ENCODE results near the gene IL31. TPM values are rescaled to one million over a fixed set of nuclear protein-coding genes. Genes with fewer than 3 reads are reported as not detected.

The IL31 gene
- total and polyA plus RNA-seq, 2 donors (not counting 3 experiments of a cell fraction or from before 2014, with no cell fraction given): not detected

DNA sequence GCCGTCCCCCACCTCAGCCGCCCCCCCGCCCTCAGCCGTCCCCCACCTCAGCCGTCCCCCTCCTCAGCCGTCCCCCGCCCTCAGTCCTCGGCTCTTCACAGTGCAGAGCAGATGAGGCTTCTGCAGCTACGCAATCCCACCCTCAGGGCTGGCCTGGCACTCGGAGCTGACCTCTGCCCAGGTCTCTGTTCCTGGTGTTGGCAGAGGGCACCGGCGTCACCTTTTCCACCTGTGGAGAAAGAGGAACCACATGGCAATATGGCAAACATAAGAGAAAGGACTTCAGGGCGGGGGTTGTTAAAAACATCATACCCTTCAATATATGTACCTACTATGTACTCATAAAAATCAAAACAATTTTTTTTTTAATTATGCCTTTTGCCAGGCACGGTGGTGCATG lies 49.7 kb downstream of the IL31 start:
- CTCF ChIA-PET: interaction anchor here (1.1 to 6.2 kb wide), 13 partner anchors 13 to 208 kb away, joined by 3 to 156 read pairs (median 8); partner anchors contain the start of gene MLXIP
- H3K9me3 ChIP-seq (replicated peaks; ENCODE audit: control insufficient read depth, insufficient read depth, low read length): no peaks in the 10 kb centered on the region
- POLR2A ChIA-PET: no interaction called here
- TF ChIP-seq JUN (IDR thresholded peaks at IDR 0.05; ENCODE audit: borderline replicate concordance, insufficient read depth, insufficient read length, low read depth): no peak
- no peak for TF ChIP-seq CTCF (IDR thresholded peaks at IDR 0.05; ENCODE audit: extremely low read depth in 1 of 2, insufficient read depth in 1 of 2, low read depth in 1 of 2, low read length in 2 of 2)
- TF ChIP-seq GATA2 (IDR thresholded peaks at IDR 0.05; ENCODE audit: insufficient read depth, insufficient read length, low read depth, low read length): no peak
- no TSS peak for BruUV-seq (replicated peaks)
- H3K27ac ChIP-seq (ENCODE audit: insufficient read depth, low read depth, low read length): no peak overlapping the region
- H3K9me1 ChIP-seq (replicated peaks; ENCODE audit: control insufficient read depth, extremely low read depth, insufficient read depth, low read length): no peaks in the 10 kb centered on the region
- dilution Hi-C loops (cut with MboI; ENCODE audit: extremely low pct_ligation_motif_present, low sequenced_read_pairs): no loop called here
- no peak overlapping the region for H3K9ac ChIP-seq (replicated peaks; ENCODE audit: extremely low read depth, insufficient read depth, low read length)
- no peak overlapping the region for H3K4me2 ChIP-seq (ENCODE audit: insufficient read depth, low read length)
- H3K4me1 ChIP-seq (ENCODE audit: control insufficient read depth, extremely low read depth, insufficient read depth, low read length): peaks cover 6% of the 10 kb centered on the region
- no peaks in the 10 kb centered on the region for H3K27me3 ChIP-seq (ENCODE audit: control insufficient read depth in 2 of 2, insufficient read depth in 2 of 2, low read length in 2 of 2)
- FAIRE-seq: no peak
- H2AFZ ChIP-seq (ENCODE audit: low read depth, low read length): no peak overlapping the region
- H4K20me1 ChIP-seq (replicated peaks; ENCODE audit: control insufficient read depth, extremely low read depth, insufficient read depth, low read length): no peaks in the 10 kb centered on the region
- H3K4me3 ChIP-seq (replicated peaks in 1 of 3; ENCODE audit: insufficient read depth in 1 of 3, low read depth in 1 of 3, low read length in 3 of 3): no peak overlapping the region
- intact Hi-C loops (cut with micrococcal nuclease): loop anchor here (5.0 kb wide), 1 partner anchor 207 kb away; the partner anchor contains the start of gene CFAP251
- peaks cover 33% of the 10 kb centered on the region for H3K79me2 ChIP-seq (ENCODE audit: control insufficient read depth, insufficient read depth, low read length)
- DNase-seq (ENCODE audit: low read depth, low spot score): no peak
- peaks cover 0 to 17% of the 10 kb centered on the region in 2 experiments for H3K36me3 ChIP-seq (ENCODE audit: control insufficient read depth in 2 of 2, extremely low read depth in 1 of 2, insufficient read depth in 2 of 2, low read length in 2 of 2)

DNA sequence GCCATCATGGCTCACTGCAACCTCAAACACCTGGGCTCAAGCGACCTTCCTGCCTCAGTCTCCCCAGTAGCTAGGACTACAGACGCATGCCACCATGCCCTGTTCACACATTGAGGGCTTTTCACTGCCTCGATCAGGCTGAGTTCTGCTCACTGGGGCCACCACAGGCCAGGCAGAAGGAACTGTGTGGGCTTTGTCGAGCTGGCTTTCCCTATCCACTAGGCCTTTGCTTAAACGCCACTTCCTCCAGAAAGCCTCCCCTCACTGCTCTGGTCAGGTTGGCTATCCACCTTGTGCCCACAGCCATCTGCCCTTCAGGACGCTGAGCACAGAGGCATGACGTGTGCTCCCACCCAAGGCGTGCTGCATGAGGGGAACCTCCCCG lies 50.3 kb downstream of the IL31 start:
- FAIRE-seq (no peak), DNase-seq (ENCODE audit: low read depth, low spot score) (no peak)
- ChIA-PET POLR2A (interaction anchor here (1.1 kb wide), 1 partner anchor 43 kb away, joined by 4 read pairs; no protein-coding TSS in a partner anchor), CTCF (interaction anchor here (0.6 to 6.2 kb wide), 22 partner anchors 12 to 207 kb away, joined by 3 to 156 read pairs (median 8); partner anchors contain the start of genes CFAP251 and MLXIP)
- intact Hi-C loops (cut with micrococcal nuclease) (loop anchor here (1.0 to 5.0 kb wide), 3 partner anchors 43 to 206 kb away; partner anchors contain the start of gene CFAP251), dilution Hi-C loops (cut with MboI; ENCODE audit: extremely low pct_ligation_motif_present, low sequenced_read_pairs) (no loop called here)
- no TSS peak for BruUV-seq (replicated peaks)
- no peak overlapping the region for H3K4me2 ChIP-seq (ENCODE audit: insufficient read depth, low read length)
- H3K4me1 ChIP-seq (ENCODE audit: control insufficient read depth, extremely low read depth, insufficient read depth, low read length): peaks cover 6% of the 10 kb centered on the region
- H3K27ac ChIP-seq (ENCODE audit: insufficient read depth, low read depth, low read length): no peak overlapping the region
- no peaks in the 10 kb centered on the region for H3K27me3 ChIP-seq (ENCODE audit: control insufficient read depth in 2 of 2, insufficient read depth in 2 of 2, low read length in 2 of 2)
- peaks cover 0 to 12% of the 10 kb centered on the region in 2 experiments for H3K36me3 ChIP-seq (ENCODE audit: control insufficient read depth in 2 of 2, extremely low read depth in 1 of 2, insufficient read depth in 2 of 2, low read length in 2 of 2)
- peaks cover 33% of the 10 kb centered on the region for H3K79me2 ChIP-seq (ENCODE audit: control insufficient read depth, insufficient read depth, low read length)
- TF ChIP-seq POLR2AphosphoS5 (IDR thresholded peaks at IDR 0.05; ENCODE audit: insufficient read depth, low read depth, low read length) (no peak), MYC (IDR thresholded peaks at IDR 0.05; ENCODE audit: low read depth, low read length) (no peak), POLR2A (IDR thresholded peaks at IDR 0.05; ENCODE audit: low read depth, low read length) (no peak)
- H3K9me3 ChIP-seq (replicated peaks; ENCODE audit: control insufficient read depth, insufficient read depth, low read length): no peaks in the 10 kb centered on the region
- H3K4me3 ChIP-seq (replicated peaks in 1 of 3; ENCODE audit: insufficient read depth in 1 of 3, low read depth in 1 of 3, low read length in 3 of 3): no peak overlapping the region
- no peaks in the 10 kb centered on the region for H4K20me1 ChIP-seq (replicated peaks; ENCODE audit: control insufficient read depth, extremely low read depth, insufficient read depth, low read length)
- no peak overlapping the region for H2AFZ ChIP-seq (ENCODE audit: low read depth, low read length)
- no peaks in the 10 kb centered on the region for H3K9me1 ChIP-seq (replicated peaks; ENCODE audit: control insufficient read depth, extremely low read depth, insufficient read depth, low read length)
- H3K9ac ChIP-seq (replicated peaks; ENCODE audit: extremely low read depth, insufficient read depth, low read length): no peak overlapping the region

Data from endothelial cell of umbilical vein (primary cell).